ENCODE measurements around the gene MYO1D. TPM values are rescaled to one million over a fixed set of nuclear protein-coding genes. Genes with fewer than 3 reads are reported as not detected.

MYO1D gene
- total RNA-seq, 1 donor from 2014 or later = 12.1 TPM

- Mint-ChIP-seq H3K4me3 (no peak overlapping the region), H3K4me1 (ENCODE audit: low read depth) (peaks cover 21% of the 10 kb centered on the region), H3K27me3 (ENCODE audit: insufficient read depth) (peaks cover 18% of the 10 kb centered on the region), H3K36me3 (ENCODE audit: low read depth) (no peaks in the 10 kb centered on the region), H3K27ac (no peak overlapping the region), H3K9me3 (no peaks in the 10 kb centered on the region)
- intact Hi-C loops (cut with micrococcal nuclease) = no loop called here
- no peak for DNase-seq (ENCODE audit: low spot score)
Measured at GRCh38 chr17:32882029-32882428, 5.1 kb upstream of the MYO1D start.

- intact Hi-C loops (cut with micrococcal nuclease) = no loop called here
- no peaks in the 10 kb centered on the region for H3K9me3 Mint-ChIP-seq
- H3K27me3 Mint-ChIP-seq (ENCODE audit: insufficient read depth) = peaks cover 23% of the 10 kb centered on the region
- no peaks in the 10 kb centered on the region for H3K36me3 Mint-ChIP-seq (ENCODE audit: low read depth)
- no peak overlapping the region for H3K4me3 Mint-ChIP-seq
- no peak for DNase-seq (ENCODE audit: low spot score)
- peaks cover 26% of the 10 kb centered on the region for H3K4me1 Mint-ChIP-seq (ENCODE audit: low read depth)
- no peak overlapping the region for H3K27ac Mint-ChIP-seq
Measured at GRCh38 chr17:32880671-32881453, 3.9 kb upstream of the MYO1D start.

- peaks cover 24% of the 10 kb centered on the region for H3K27me3 Mint-ChIP-seq (ENCODE audit: insufficient read depth)
- peaks cover 30% of the 10 kb centered on the region for H3K4me1 Mint-ChIP-seq (ENCODE audit: low read depth)
- no peaks in the 10 kb centered on the region for H3K36me3 Mint-ChIP-seq (ENCODE audit: low read depth)
- no peaks in the 10 kb centered on the region for H3K9me3 Mint-ChIP-seq
- DNase-seq (ENCODE audit: low spot score) = no peak
- intact Hi-C loops (cut with micrococcal nuclease) = loop anchor here (5.0 to 10.0 kb wide), 2 partner anchors 357 to 394 kb away; partner anchors contain the start of gene CDK5R1
- H3K27ac Mint-ChIP-seq = no peak overlapping the region
- no peak overlapping the region for H3K4me3 Mint-ChIP-seq
Measured at GRCh38 chr17:32879134-32879533, 2.2 kb upstream of the MYO1D start.

GRCh38 chr17:32878211-32878610, 1.3 kb upstream of the MYO1D start:
- Mint-ChIP-seq H3K4me3 (no peak overlapping the region), H3K4me1 (ENCODE audit: low read depth) (peaks cover 30% of the 10 kb centered on the region), H3K27me3 (ENCODE audit: insufficient read depth) (peaks cover 19% of the 10 kb centered on the region), H3K27ac (no peak overlapping the region), H3K36me3 (ENCODE audit: low read depth) (no peaks in the 10 kb centered on the region), H3K9me3 (no peaks in the 10 kb centered on the region)
- DNase-seq (ENCODE audit: low spot score) = no peak
- intact Hi-C loops (cut with micrococcal nuclease) = loop anchor here (5.0 to 10.0 kb wide), 2 partner anchors 356 to 393 kb away; partner anchors contain the start of gene CDK5R1

- no peaks in the 10 kb centered on the region for H3K9me3 Mint-ChIP-seq
- no peaks in the 10 kb centered on the region for H3K36me3 Mint-ChIP-seq (ENCODE audit: low read depth)
- H3K4me1 Mint-ChIP-seq (ENCODE audit: low read depth) = peaks cover 21% of the 10 kb centered on the region
- H3K4me3 Mint-ChIP-seq = peak overlapping the region; percentile 66
- DNase-seq (ENCODE audit: low spot score) = peak; percentile 92
- intact Hi-C loops (cut with micrococcal nuclease) = loop anchor here (1.0 to 10.0 kb wide), 5 partner anchors 33 to 527 kb away; partner anchors contain the start of genes CDK5R1 and ZNF207
- H3K27ac Mint-ChIP-seq = peak overlapping the region; percentile 37
- H3K27me3 Mint-ChIP-seq (ENCODE audit: insufficient read depth) = peaks cover 18% of the 10 kb centered on the region
Measured at GRCh38 chr17:32877164-32877764, 340 bp upstream of the MYO1D start.

- Mint-ChIP-seq H3K27ac (peak overlapping the region; percentile 75), H3K27me3 (ENCODE audit: insufficient read depth) (peaks cover 18% of the 10 kb centered on the region), H3K4me1 (ENCODE audit: low read depth) (peaks cover 15% of the 10 kb centered on the region), H3K36me3 (ENCODE audit: low read depth) (no peaks in the 10 kb centered on the region), H3K4me3 (peak overlapping the region; percentile 92), H3K9me3 (no peaks in the 10 kb centered on the region)
- intact Hi-C loops (cut with micrococcal nuclease) = loop anchor here (1.0 to 10.0 kb wide), 4 partner anchors 122 to 432 kb away; partner anchors contain the start of genes CDK5R1 and PSMD11
- no peak for DNase-seq (ENCODE audit: low spot score)
Measured at GRCh38 chr17:32875923-32876416, 954 bp downstream of the MYO1D start.

- Mint-ChIP-seq H3K4me1 (ENCODE audit: low read depth) (peaks cover 15% of the 10 kb centered on the region), H3K27me3 (ENCODE audit: insufficient read depth) (peaks cover 15% of the 10 kb centered on the region), H3K27ac (no peak overlapping the region), H3K9me3 (no peaks in the 10 kb centered on the region), H3K36me3 (ENCODE audit: low read depth) (no peaks in the 10 kb centered on the region), H3K4me3 (peak overlapping the region; percentile 92)
- DNase-seq (ENCODE audit: low spot score) = no peak
- intact Hi-C loops (cut with micrococcal nuclease) = loop anchor here (5.0 to 10.0 kb wide), 2 partner anchors 353 to 391 kb away; partner anchors contain the start of gene CDK5R1
Measured at GRCh38 chr17:32875230-32875917, 1.6 kb downstream of the MYO1D start.

- H3K27me3 Mint-ChIP-seq (ENCODE audit: insufficient read depth) = peaks cover 11% of the 10 kb centered on the region
- H3K36me3 Mint-ChIP-seq (ENCODE audit: low read depth) = no peaks in the 10 kb centered on the region
- DNase-seq (ENCODE audit: low spot score) = no peak
- H3K4me3 Mint-ChIP-seq = no peak overlapping the region
- no peaks in the 10 kb centered on the region for H3K9me3 Mint-ChIP-seq
- H3K4me1 Mint-ChIP-seq (ENCODE audit: low read depth) = peaks cover 15% of the 10 kb centered on the region
- intact Hi-C loops (cut with micrococcal nuclease) = loop anchor here (10.0 kb wide), 1 partner anchor 388 kb away; the partner anchor contains the start of gene CDK5R1
- H3K27ac Mint-ChIP-seq = no peak overlapping the region
Measured at GRCh38 chr17:32873114-32873513, 3.8 kb downstream of the MYO1D start.

GRCh38 chr17:32871746-32872145, 5.2 kb downstream of the MYO1D start:
- DNase-seq (ENCODE audit: low spot score) = no peak
- intact Hi-C loops (cut with micrococcal nuclease) = loop anchor here (10.0 kb wide), 1 partner anchor 387 kb away; the partner anchor contains the start of gene CDK5R1
- Mint-ChIP-seq H3K4me3 (no peak overlapping the region), H3K27ac (no peak overlapping the region), H3K9me3 (no peaks in the 10 kb centered on the region), H3K36me3 (ENCODE audit: low read depth) (no peaks in the 10 kb centered on the region), H3K4me1 (ENCODE audit: low read depth) (peaks cover 8% of the 10 kb centered on the region), H3K27me3 (ENCODE audit: insufficient read depth) (peaks cover 11% of the 10 kb centered on the region)

- Mint-ChIP-seq H3K4me1 (ENCODE audit: low read depth) (peaks cover 5% of the 10 kb centered on the region), H3K27ac (no peak overlapping the region), H3K36me3 (ENCODE audit: low read depth) (no peaks in the 10 kb centered on the region), H3K27me3 (ENCODE audit: insufficient read depth) (peaks cover 8% of the 10 kb centered on the region), H3K4me3 (no peak overlapping the region), H3K9me3 (no peaks in the 10 kb centered on the region)
- intact Hi-C loops (cut with micrococcal nuclease) = loop anchor here (10.0 kb wide), 1 partner anchor 386 kb away; the partner anchor contains the start of gene CDK5R1
- no peak for DNase-seq (ENCODE audit: low spot score)
Measured at GRCh38 chr17:32870969-32871368, 6.0 kb downstream of the MYO1D start.

GRCh38 chr17:32870027-32870670, 6.8 kb downstream of the MYO1D start:
- DNase-seq (ENCODE audit: low spot score) = no peak
- intact Hi-C loops (cut with micrococcal nuclease) = loop anchor here (10.0 kb wide), 1 partner anchor 385 kb away; the partner anchor contains the start of gene CDK5R1

More at GRCh38 chr17:32870027-32870670, 6.8 kb downstream of the MYO1D start:
- Mint-ChIP-seq H3K4me3 (no peak overlapping the region), H3K27ac (no peak overlapping the region), H3K36me3 (ENCODE audit: low read depth) (no peaks in the 10 kb centered on the region), H3K27me3 (ENCODE audit: insufficient read depth) (peaks cover 8% of the 10 kb centered on the region), H3K4me1 (ENCODE audit: low read depth) (no peaks in the 10 kb centered on the region), H3K9me3 (no peaks in the 10 kb centered on the region)

All from activated T-helper 1 cell treated with anti-CD3 and anti-CD28 coated beads, Interleukin-12 subunit alpha, Interleukin-12 subunit beta, Interleukin-2, Interleukin-4 antibody, amounts not matched to agents 30 ng/mL and 10 ng/mL and 1 ng/mL, durations not matched to agents 14 hours and 24 hours and 36 hours (primary cell).